ENCODE data around the gene CYB5R3.

The CYB5R3 gene

GRCh38 chr22:42639541-42640241 lies 9.5 kb downstream of the CYB5R3 start (continued):
- TF ChIP-seq PATZ1 (CRISPR knock-in tag; IDR thresholded peaks at IDR 0.05; ENCODE audit: borderline replicate concordance) (no peak), BACH2 (CRISPR knock-in tag; IDR thresholded peaks at IDR 0.05; ENCODE audit: borderline replicate concordance) (no peak), ZNF8 (CRISPR knock-in tag; IDR thresholded peaks at IDR 0.05) (no peak), OSR1 (CRISPR knock-in tag; IDR thresholded peaks at IDR 0.05) (no peak)

DNA sequence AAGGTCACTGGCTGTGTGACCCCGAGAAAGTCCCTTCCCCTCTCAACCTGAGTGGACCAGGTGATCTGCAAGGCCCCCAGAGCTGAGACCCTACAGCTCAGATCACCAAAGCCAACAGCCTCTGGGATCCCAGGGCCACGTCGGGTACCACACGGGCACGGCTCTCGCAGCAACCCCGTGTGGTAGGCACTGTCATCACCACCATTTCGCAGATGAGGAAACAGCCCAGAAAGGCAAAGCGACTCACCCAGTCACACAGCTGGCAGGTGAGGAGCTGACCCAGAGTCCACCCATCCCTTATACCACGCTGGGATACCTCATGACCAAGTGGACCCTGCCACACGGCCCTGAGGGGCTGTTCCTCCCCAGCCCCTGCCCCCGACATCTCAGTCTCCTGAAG lies 11.6 kb downstream of the CYB5R3 start:
- no peak for ATAC-seq
- TF ChIP-seq GLIS3 (CRISPR knock-in tag; IDR thresholded peaks at IDR 0.05) (no peak), TSHZ2 (CRISPR knock-in tag; IDR thresholded peaks at IDR 0.05) (no peak)

- no peak for ATAC-seq
- TF ChIP-seq ZNF8 (CRISPR knock-in tag; IDR thresholded peaks at IDR 0.05) (no peak), CSDC2 (CRISPR knock-in tag; IDR thresholded peaks at IDR 0.05) (no peak)
Measured at GRCh38 chr22:42636506-42636905, 12.7 kb downstream of the CYB5R3 start.

- TF ChIP-seq ARNTL (CRISPR knock-in tag; IDR thresholded peaks at IDR 0.05; ENCODE audit: borderline replicate concordance, low read depth) (no peak), ZNF8 (CRISPR knock-in tag; IDR thresholded peaks at IDR 0.05) (no peak), ESRRG (CRISPR knock-in tag; IDR thresholded peaks at IDR 0.05) (no peak)
- ATAC-seq = peak; percentile 94
Measured at GRCh38 chr22:42635531-42635930, 13.7 kb downstream of the CYB5R3 start.

GRCh38 chr22:42633013-42633412 lies 16.2 kb downstream of the CYB5R3 start:
- ATAC-seq = no peak
- TF ChIP-seq ARNTL (CRISPR knock-in tag; IDR thresholded peaks at IDR 0.05; ENCODE audit: borderline replicate concordance, low read depth) = no peak
- no peak for TF ChIP-seq CREB5 (CRISPR knock-in tag; IDR thresholded peaks at IDR 0.05; ENCODE audit: low read depth)
- no peak for TF ChIP-seq CSDC2 (CRISPR knock-in tag; IDR thresholded peaks at IDR 0.05)

- TF ChIP-seq ARNTL (CRISPR knock-in tag; IDR thresholded peaks at IDR 0.05; ENCODE audit: borderline replicate concordance, low read depth) (no peak), ZNF565 (CRISPR knock-in tag; conservative IDR thresholded peaks at IDR 0.05; ENCODE audit: low read depth) (no peak)
- no peak for ATAC-seq
Measured at GRCh38 chr22:42632096-42632495, 17.1 kb downstream of the CYB5R3 start.

GRCh38 chr22:42630901-42631602 lies 18.1 kb downstream of the CYB5R3 start:
- TF ChIP-seq ZNF565 (CRISPR knock-in tag; conservative IDR thresholded peaks at IDR 0.05; ENCODE audit: low read depth) (no peak), RARB (CRISPR knock-in tag; IDR thresholded peaks at IDR 0.05) (no peak)
- TF ChIP-seq, protein P1, sequence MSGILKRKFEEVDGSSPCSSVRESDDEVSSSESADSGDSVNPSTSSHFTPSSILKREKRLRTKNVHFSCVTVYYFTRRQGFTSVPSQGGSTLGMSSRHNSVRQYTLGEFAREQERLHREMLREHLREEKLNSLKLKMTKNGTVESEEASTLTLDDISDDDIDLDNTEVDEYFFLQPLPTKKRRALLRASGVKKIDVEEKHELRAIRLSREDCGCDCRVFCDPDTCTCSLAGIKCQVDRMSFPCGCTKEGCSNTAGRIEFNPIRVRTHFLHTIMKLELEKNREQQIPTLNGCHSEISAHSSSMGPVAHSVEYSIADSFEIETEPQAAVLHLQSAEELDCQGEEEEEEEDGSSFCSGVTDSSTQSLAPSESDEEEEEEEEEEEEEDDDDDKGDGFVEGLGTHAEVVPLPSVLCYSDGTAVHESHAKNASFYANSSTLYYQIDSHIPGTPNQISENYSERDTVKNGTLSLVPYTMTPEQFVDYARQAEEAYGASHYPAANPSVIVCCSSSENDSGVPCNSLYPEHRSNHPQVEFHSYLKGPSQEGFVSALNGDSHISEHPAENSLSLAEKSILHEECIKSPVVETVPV (CRISPR knock-in tag; IDR thresholded peaks at IDR 0.05) = no peak
- ATAC-seq = no peak

All from SK-N-SH treated with all-trans-retinoic acid at 6 μM for 48 hours (cell line).